Urothelium cell line (cell line): ENCODE data around the gene TNS3.

Experiments
- DNase-seq: peaks from one replicate; pipeline ENCODE4 v3.0.0; 2011; ENCODE audit warnings: low spot score, mixed read lengths
- FAIRE-seq: peaks from 2 replicates; lab custom pipeline; 2011; peaks lifted over from hg19 to GRCh38; lab: Jason Lieb, UNC

Gene TNS3

DNA sequence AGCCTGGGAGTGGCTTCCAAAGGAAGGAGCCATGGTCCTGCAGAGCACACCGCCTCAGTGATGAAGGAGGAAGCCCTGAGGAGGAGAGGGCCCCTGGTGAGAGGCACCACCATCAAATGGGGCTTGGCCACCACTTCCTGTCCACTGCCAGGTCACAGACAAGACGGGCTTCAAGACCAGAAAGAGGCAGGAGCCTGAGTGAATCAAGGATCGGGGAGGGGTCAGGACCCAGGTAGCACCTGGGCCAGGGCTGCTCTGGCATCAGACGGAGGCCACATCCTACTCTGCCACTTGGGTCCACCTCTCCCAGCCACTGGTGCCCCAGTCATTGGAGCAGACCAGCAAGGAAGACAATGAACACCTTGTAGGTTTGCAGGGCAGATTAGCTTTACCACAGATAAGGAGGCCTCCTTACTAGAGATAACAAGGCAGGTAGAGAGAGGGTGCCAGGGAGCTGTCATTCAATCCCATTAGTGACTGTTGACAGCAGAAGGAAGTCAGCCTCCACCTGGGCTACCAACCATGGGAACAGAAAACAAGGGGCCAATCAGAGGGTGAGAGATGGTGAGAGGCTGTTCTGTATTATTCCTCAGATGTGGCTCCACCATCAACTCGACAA, 143.4 kb downstream of the TNS3 start:
- DNase-seq (no peak), FAIRE-seq (peak; percentile 32)

DNA sequence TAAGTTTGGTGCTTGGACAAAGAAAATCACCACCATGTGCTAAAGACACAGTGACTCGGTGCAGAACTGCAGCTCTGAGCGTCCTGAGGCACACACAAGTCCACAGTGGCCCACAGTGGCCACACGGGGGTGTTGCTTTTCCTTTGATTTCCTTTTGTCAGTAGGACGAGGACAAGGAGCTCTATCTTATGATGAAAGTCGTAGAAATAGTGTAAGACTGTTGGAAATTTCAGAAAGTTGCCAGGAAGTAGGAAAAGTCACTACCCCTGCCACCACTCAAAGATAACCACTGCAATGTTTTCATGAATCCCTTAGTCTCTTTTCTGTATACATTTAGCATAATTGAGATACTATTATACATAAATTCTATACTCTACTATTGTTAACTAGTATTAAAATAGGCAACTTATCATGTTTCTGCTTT, 146.0 kb downstream of the TNS3 start:
- FAIRE-seq = peak; percentile 69
- DNase-seq = peak; percentile 74

DNA sequence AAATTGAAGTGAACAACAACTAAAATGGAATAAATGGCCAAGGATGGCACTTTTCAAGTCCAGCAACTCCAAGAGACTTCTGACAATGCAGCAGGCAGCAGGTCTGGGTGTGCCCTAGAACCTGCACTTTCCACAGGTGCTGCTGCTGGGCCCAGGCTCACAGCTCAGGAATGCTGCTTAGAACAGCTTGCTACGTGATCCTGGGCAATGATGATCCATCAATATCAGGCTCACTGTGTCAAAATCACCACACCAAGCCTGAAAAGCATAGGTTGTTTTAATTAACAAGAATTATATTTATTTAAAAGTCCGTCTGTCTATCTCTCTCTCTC, 148.4 kb downstream of the TNS3 start:
- FAIRE-seq (no peak), DNase-seq (no peak)

DNA sequence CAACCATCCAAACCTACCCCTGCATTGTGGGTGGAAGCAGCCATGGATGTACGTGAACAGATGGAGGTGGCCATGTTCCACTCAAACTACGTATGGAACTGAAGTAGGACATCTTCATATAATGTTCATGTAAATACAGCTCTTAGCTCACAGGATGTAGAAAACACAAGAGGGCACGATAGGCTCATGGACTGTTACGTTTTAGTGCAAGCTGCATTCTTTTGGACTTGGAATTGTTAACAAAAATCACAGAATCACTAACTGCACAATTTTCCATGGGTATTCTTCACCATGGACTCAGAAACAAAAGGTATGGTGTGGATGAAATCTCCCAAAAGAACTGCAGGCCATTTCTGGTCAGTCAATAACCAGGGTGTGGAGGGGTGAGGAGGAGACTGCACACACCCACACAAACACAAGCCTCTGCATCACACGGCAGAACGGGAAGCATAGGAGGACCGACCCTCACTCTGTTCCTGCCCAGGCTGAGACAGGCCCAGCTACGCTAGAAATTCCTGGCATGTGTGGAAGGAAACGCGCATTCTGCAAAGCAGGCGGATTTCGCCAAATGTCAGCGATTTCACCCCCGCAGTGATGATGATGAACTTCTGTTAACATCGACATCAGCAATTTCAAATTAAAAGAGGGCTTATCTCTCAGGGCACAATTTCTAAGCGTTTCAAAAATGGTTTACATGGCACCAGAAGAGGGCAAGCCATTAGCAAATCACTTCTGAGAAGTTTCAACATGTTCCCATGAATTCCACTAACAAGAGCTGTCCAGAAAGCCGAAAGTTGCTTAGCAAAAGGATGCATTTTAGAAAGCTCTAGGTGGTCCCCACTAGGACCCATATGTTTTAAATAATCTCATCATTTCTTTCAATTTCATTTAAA, 149.0 kb downstream of the TNS3 start:
- DNase-seq (no peak), FAIRE-seq (peak; percentile 83)

DNA sequence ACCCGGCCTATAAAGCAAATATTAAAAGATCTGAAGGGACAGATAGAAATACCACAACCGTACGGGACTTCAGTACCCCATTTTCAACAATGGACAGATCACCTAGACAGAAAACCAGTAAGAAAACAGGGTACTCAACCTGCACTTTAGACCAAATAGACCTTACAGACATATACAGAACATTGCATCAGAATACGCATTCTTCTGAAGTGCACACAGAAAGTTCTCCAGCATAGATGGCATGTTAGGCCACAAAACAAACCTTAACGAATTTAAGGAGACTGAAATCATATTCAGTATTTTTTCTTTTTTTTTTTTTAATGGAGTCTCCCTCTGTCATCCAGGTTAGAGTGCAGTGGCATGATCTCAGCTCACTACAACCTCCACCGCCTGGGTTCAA, 151.5 kb downstream of the TNS3 start:
- DNase-seq (no peak), FAIRE-seq (no peak)

DNA sequence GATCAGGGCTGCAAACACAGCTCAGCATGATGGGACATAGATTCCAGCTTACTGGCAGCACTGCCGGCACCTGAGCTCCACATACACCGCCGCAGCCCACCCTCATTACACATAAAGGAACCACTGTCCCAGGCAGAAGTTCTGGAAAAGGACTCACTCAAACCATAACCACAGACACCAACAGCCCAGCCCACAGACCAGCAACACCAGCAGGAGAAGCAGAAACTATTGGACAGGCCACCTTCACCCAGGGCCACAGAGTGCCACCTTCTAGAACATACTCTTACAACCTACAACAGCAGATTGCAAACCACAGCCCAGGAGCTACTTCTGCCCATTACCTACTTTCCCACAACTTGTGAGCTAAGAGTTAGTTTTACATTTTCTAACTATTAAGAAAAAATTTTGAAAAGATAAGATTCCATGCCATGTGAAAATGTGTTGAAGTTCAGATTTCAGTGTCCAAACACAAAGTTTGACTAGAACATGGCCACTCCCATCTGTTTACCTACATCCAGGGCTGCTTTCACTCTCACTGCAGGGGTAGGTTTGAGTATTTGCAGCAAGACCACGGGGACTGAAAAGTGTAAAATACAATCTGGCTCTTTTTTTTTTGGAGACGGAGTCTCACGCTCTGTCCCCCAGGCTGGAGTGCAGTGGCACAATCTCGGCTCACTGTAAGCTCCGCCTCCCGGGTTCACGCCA, 153.0 kb downstream of the TNS3 start:
- DNase-seq (no peak), FAIRE-seq (peak; percentile 82)

DNA sequence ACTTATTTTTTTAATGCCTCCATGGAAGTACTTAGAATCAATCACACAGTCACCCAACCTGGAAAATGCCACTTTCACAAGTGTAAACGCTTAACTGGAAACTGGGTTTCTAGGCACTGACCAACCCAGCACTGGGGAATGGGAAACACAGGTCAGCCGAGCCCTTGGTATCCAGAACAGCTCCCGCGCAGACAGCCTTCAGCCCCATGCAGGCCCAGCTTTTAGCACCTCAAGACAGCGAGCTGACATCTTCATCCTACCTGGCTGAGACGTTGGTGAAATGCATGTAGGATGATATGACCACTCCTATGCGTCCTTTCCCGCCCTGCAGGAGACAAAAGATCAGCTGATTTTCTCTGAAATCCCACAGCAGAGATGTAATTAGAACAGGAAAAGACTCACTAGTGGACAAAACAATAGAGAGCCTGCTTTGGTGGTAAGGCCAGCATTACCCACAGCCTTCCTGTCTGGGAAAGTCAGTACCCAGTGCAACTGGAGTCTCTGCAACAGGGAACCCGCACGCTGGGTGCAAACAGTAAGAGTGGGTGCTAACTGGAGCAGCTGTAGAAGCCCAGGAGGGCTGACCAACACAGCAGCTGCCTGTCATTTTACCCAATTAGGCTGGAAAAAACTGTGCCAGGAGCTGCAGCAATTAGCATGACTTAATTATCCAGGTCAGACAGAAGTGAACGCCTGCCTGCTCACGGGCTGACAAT, 153.7 kb downstream of the TNS3 start:
- DNase-seq (no peak), FAIRE-seq (no peak)

DNA sequence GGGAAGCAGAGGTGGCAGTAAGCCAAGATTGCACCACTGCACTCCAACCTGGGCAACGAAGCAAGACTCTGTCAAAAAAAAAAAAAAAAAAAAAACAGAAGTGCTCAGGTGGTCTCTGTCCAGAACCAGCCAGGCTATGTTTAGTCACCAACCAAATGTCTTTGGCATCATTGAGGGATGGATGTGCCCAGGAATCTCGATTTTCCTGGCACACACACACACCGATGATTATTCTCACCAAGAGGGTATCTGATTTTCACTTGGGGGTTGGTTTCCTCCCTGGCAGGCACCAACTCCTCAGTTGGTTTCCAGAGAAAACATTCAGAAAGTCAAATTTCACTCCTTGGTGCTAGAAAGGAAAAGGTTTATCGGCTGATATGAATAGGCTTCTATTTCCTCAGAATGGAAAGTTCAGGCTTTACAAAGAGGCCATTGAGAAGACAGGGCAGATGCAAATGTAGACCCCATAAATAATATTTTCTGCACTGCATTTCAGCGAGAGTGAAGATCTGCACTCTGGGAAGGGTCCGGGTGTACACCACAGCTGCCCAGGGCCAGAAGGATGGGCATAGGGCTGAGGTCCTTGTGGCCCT, 154.8 kb downstream of the TNS3 start:
- DNase-seq (no peak), FAIRE-seq (no peak)

DNA sequence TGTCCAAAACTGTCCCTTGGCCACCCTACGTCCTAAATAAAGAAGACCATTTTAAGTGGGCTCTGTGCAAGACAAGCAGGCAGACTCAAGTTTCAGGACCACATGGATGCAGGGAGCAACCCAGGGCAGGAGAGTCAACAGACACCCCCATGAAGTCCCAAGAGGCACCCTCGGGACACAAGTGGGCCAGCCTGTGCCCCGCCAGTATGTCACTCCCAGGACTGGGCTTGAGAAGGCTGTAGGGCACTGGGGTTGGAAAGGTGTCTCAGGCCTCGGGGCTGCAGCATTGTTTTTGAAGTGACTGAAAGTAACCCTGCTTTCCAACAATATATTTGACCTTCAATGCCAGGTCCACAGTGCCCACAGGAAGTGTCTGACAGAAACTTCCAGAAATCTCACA, 157.4 kb downstream of the TNS3 start:
- no peak for FAIRE-seq
- no peak for DNase-seq

DNA sequence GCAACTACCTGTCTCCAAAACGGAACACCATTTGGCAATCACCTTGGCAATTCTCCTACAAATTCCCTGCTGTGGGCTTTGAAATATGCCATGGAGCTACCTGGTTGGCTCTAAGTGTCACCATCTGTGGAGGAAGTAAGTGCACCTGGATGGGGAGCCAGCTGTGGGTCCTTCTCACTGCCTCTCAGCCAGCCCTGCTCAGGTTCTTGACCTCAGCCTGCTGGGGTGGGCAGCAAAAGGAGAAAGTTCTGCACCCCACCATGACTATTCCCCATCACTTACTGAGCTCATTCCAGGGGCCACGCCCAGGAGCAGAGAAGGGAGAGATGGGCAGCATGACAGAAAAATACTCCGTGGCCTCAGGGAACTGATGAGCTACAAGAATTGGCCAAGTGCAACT, 158.7 kb downstream of the TNS3 start:
- DNase-seq (no peak), FAIRE-seq (no peak)

DNA sequence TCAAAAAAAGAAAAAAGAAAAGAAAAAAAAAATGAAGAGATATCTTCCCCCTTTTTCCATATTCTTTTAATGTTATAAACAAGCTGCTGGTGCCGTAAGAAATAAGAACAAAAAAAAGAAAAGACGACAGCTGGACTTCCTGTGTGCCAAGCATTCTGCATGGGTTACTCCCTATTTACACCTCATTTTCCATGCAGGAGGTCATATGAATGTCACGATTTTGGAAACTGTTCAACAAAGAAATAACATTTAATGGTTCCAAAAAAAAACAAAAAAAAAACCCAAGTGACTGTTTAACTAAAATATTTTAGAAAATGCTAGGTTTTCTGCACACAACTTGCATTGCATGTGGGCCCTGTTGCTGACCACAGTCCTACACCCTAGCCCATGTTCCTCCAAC, 159.3 kb downstream of the TNS3 start:
- no peak for DNase-seq

DNA sequence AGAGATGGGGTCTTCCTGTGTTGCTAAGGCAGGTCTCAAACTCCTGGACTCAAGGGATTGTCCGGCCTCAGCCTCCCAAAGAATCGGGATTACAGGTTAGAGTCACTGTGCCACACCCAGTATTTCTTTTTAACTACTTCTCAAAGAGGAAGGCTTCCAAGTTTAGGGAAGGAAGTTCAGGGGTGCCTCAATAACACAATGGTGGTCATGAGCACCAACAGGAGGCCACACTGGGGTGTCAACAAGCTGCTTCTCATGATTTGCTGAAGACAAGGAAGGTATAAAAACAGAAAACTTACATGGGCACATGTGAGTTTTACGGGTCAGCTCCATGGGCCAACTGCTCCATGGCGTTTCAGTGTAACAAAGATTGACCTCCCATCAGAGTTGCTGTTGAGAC, 160.5 kb downstream of the TNS3 start:
- DNase-seq (no peak), FAIRE-seq (no peak)

More for the DNA sequence above, 159.3 kb downstream of the TNS3 start:
- FAIRE-seq = no peak

DNA sequence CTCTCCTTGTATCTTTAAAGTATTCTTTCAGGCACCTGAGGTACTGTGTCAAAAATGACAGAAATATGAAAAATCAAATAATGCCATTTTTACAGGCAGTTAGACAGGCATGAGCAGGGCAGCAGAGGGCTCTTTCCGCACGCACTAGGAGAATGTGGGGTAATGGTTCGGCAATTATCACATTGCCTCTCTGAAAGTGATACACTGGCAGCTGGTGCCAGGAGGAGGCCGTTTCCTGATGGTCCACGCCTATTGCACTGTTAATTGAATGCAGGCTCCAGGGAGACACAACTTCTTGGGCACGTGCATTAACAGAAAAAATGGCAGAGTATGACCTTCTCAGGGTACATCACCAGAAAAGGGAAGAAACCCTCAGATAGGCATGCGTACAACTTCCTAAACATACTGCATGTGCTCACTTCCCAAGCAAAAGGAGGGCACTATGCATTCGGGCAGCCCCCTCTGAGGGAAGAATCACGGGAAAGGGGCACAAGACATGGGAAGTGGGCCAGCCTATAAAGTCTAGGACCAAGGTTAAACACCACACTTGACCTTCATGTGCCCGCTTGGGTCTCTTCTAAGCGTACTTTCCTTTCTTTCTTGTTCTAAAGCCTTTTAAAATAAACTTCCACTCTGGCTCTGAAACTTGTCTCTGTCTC, 161.7 kb downstream of the TNS3 start:
- FAIRE-seq (no peak), DNase-seq (no peak)

DNA sequence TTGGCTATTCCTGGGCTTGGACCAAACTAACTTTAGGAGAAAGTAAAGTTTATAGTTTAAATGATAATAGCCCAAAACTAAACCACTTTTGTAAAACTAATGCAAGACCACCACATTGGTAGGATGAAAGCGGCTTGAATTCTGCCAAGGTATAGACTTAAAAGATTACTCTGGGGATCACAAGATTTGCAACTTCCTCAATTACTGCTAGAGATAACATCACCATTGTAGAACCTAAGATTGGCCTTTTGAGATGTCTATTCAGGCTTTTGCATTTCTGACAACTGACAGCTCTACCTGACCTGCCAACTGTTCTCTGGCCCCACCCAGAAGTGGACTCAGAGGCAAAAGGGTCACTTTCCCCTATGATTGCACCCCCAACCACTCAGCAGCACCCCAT, 162.4 kb downstream of the TNS3 start:
- DNase-seq = no peak
- no peak for FAIRE-seq

DNA sequence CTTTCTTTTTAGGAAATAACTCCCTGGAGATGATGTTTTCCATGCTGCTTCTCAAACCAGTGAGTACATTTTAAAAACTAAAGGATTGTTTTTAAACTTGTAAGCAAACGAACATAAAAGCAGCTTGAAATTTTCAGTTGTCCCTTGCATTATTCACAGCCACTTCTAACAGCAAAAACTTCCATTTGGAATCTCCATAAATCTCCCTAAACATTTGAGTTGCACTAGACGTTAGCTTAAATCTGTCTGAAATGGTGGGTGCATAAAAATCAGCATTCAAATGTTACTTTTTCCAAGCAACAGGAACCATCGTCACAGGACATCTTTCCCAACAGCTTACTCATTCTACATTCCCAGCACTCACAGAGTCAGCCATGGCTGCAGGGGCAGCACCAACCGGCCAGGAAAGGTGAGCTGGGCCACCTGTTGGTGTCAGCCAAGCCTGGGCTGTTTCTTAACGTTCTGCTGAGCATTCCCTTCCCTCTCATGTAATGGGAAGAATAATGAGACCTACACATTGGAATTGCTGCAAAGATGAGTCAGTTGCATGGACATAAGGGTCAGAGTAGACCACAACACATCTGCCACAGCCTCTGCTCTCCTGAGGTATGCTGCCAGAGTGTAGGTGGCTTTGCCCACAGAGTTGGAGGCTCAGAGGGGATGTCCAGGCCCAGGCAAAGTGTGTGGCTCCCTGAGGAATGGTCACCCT, 163.2 kb downstream of the TNS3 start:
- FAIRE-seq (peak; percentile 46), DNase-seq (peak; percentile 27)

DNA sequence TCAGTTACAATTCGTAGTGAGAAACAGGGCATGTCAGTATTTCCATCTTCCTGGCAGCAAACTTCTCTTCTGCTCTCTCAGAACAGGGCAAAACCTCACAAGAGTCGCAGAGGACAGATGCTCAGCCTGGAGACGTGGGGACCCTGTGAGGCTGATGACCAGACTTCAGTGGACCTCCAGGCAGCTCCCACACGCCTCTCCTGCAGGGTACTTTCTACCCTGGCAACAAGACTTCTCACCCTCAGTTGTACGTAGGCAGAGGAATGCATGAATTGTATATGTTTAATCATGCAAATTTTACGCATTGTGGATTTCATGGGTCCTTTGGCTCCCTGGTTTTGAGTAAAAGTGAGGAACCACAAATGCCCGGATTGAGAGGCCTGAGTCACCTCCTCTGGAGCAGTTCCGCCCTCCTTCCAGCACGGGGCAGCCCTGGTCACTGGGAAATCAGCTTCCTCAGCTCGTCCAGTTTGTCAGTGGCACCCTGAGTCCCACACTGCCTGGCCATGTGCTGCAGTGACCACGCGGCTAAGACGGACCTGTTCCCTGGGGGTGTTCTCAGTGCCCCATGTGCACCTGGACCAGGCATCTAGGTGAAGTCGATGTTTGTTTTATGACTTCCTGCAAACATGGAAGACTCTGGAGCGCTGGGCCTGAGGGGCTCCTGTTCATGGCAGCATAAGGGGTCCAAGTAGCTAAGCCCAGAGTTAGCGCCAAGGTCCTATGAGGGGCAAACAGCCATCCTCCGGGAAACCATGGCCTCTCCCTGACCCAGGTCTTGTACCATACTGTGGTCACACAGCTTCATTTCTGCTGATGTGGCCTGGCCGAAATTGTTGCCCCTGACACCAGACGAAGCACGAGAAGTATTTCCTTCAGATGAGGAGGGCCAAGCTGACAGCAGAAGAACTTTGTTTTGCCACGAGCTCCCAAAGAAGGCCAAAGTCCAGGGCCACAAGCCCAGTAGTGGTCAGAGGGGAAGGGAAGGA, 165.1 kb downstream of the TNS3 start:
- FAIRE-seq (no peak), DNase-seq (no peak)

DNA sequence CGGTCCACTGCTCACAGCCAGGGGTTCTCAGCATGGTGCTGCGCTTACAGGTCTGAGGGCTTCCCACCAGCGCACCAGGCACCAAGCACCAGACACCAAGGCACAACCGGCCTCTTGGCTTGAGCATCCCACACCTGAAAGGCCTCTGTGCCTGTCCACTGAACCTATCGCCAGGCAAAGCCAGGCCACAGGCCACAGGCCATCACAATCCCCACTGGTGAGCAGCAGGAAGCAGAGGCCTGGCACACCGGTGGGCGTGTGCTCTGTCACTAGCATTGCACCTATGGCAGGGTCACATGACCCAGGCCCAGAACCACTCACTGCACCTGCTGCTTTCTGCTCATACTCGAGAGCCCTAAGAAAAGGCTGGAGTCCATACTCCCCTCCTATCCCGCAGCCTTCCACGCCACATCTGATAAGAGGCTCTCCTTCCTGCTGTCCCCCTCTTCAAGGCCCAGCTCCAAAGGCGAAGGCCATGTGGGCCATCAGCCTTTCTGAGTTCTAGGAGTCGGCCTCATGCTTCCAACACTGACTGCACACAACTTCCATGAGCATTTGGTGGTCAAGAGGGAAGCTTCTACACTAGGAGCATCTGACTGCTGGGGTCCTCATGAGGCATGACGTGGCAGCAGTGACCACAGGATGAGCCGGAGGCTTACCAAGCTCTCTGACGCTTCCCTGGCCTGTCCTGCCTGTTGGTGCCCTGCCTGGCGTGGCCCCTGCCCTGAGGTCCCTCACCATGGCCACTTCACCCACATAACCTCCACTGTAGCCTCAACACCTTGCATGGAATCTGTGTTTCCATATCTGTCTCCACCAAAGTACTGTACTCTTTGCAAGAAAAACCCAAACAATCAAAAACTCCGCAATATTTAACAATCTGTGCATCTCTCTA, 166.3 kb downstream of the TNS3 start:
- no peak for DNase-seq
- FAIRE-seq = no peak
